Measurements from ENCODE around the gene RNASEH2B. TPM values are rescaled to one million over a fixed set of nuclear protein-coding genes. Genes with fewer than 3 reads are reported as not detected.

RNASEH2B gene
- total RNA-seq, 4 donors from 2014 or later = 27.5 to 82.2 (median 48.8) TPM

GRCh38 chr13:50871405-50871804 lies 38.2 kb upstream of the RNASEH2B start:
- intact Hi-C loops (cut with DNase I) = no loop called here
- WGBS = 100% methylated on average over 1 of the region's 1 CpG

GRCh38 chr13:50873467-50873866 lies 36.1 kb upstream of the RNASEH2B start:
- no peak overlapping the region for H3K27ac ChIP-seq (replicated peaks in 1 of 4)
- no peaks in the 10 kb centered on the region for H3K9me3 ChIP-seq
- H3K4me3 ChIP-seq = no peak overlapping the region
- TF ChIP-seq POLR2A (IDR thresholded peaks at IDR 0.05; ENCODE audit: low read depth) (no peak), POLR2AphosphoS5 (IDR thresholded peaks at IDR 0.05) (no peak), EP300 (IDR thresholded peaks at IDR 0.05) (no peak)
- TF ChIP-seq, protein P1, sequence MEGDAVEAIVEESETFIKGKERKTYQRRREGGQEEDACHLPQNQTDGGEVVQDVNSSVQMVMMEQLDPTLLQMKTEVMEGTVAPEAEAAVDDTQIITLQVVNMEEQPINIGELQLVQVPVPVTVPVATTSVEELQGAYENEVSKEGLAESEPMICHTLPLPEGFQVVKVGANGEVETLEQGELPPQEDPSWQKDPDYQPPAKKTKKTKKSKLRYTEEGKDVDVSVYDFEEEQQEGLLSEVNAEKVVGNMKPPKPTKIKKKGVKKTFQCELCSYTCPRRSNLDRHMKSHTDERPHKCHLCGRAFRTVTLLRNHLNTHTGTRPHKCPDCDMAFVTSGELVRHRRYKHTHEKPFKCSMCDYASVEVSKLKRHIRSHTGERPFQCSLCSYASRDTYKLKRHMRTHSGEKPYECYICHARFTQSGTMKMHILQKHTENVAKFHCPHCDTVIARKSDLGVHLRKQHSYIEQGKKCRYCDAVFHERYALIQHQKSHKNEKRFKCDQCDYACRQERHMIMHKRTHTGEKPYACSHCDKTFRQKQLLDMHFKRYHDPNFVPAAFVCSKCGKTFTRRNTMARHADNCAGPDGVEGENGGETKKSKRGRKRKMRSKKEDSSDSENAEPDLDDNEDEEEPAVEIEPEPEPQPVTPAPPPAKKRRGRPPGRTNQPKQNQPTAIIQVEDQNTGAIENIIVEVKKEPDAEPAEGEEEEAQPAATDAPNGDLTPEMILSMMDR (IDR thresholded peaks at IDR 0.05) = no peak
- no peaks in the 10 kb centered on the region for H3K27me3 ChIP-seq
- no peaks in the 10 kb centered on the region for H3K4me1 ChIP-seq
- WGBS = 67% methylated on average over 2 of the region's 2 CpGs
- intact Hi-C loops (cut with DNase I) = no loop called here
- no peak for DNase-seq (ENCODE audit: extremely low spot score)
- no peaks in the 10 kb centered on the region for H3K36me3 ChIP-seq

More at GRCh38 chr13:50871405-50871804, 38.2 kb upstream of the RNASEH2B start:
- no peak for DNase-seq (ENCODE audit: extremely low spot score)
- Histone ChIP-seq H3K27me3 (no peaks in the 10 kb centered on the region), H3K27ac (replicated peaks in 1 of 4) (no peak overlapping the region), H3K36me3 (no peaks in the 10 kb centered on the region), H3K4me3 (no peak overlapping the region), H3K9me3 (no peaks in the 10 kb centered on the region), H3K4me1 (no peaks in the 10 kb centered on the region)
- TF ChIP-seq EP300 (IDR thresholded peaks at IDR 0.05) = no peak
- TF ChIP-seq, protein P1 (IDR thresholded peaks at IDR 0.05) = no peak
- TF ChIP-seq POLR2A (IDR thresholded peaks at IDR 0.05; ENCODE audit: low read depth) = no peak
- TF ChIP-seq POLR2AphosphoS5 (IDR thresholded peaks at IDR 0.05) = no peak

- no peak overlapping the region for H3K27ac ChIP-seq (replicated peaks in 1 of 4)
- H3K9me3 ChIP-seq = no peaks in the 10 kb centered on the region
- 96% methylated on average over 2 of the region's 2 CpGs for WGBS
- TF ChIP-seq POLR2AphosphoS5 (IDR thresholded peaks at IDR 0.05) = no peak
- TF ChIP-seq, protein P1 (IDR thresholded peaks at IDR 0.05) = no peak
- H3K4me3 ChIP-seq = no peak overlapping the region
- H3K27me3 ChIP-seq = no peaks in the 10 kb centered on the region
- H3K4me1 ChIP-seq = no peaks in the 10 kb centered on the region
- no peak for DNase-seq (ENCODE audit: extremely low spot score)
- intact Hi-C loops (cut with DNase I) = no loop called here
- no peaks in the 10 kb centered on the region for H3K36me3 ChIP-seq
Observed at GRCh38 chr13:50873991-50874390, 35.6 kb upstream of the RNASEH2B start.

GRCh38 chr13:50882816-50883435 lies 26.7 kb upstream of the RNASEH2B start:
- 73% methylated on average over 5 of the region's 5 CpGs for WGBS
- Histone ChIP-seq H3K27me3 (no peaks in the 10 kb centered on the region), H3K9me3 (no peaks in the 10 kb centered on the region), H3K4me1 (no peaks in the 10 kb centered on the region), H3K27ac (replicated peaks in 1 of 4) (no peak overlapping the region), H3K36me3 (no peaks in the 10 kb centered on the region), H3K4me3 (no peak overlapping the region)
- TF ChIP-seq, protein P1 (IDR thresholded peaks at IDR 0.05) = no peak
- TF ChIP-seq POLR2AphosphoS5 (IDR thresholded peaks at IDR 0.05) (no peak), POLR2A (IDR thresholded peaks at IDR 0.05; ENCODE audit: low read depth) (no peak), EP300 (IDR thresholded peaks at IDR 0.05) (no peak)
- intact Hi-C loops (cut with DNase I) = no loop called here
- no peak for DNase-seq (ENCODE audit: extremely low spot score)

DNA sequence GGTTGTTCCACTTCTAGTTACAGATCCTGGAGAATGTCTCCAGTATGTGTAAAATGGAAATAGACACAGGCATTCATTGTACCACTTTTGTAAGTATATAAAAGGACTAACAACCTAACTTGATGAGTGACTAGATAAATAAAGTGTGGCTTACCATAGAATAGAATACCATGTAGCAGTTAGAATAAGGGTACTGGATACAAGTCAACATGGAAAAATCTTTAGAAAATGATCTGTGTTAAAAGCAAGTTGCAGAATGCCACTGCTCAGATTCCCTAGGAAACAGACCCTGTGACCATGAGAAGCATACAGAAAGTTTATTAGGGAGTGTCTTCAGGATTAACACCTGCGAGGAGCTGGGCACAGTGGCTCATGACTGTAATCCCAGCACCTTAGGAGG lies 25.9 kb upstream of the RNASEH2B start:
- 67% methylated on average over 1 of the region's 1 CpG for WGBS
- Histone ChIP-seq H3K36me3 (no peaks in the 10 kb centered on the region), H3K9me3 (no peaks in the 10 kb centered on the region), H3K27ac (replicated peaks in 1 of 4) (no peak overlapping the region), H3K4me1 (no peaks in the 10 kb centered on the region), H3K27me3 (no peaks in the 10 kb centered on the region), H3K4me3 (no peak overlapping the region)
- TF ChIP-seq EP300 (IDR thresholded peaks at IDR 0.05) = no peak
- TF ChIP-seq, protein P1 (IDR thresholded peaks at IDR 0.05) = no peak
- TF ChIP-seq POLR2AphosphoS5 (IDR thresholded peaks at IDR 0.05) = no peak
- no peak for TF ChIP-seq POLR2A (IDR thresholded peaks at IDR 0.05; ENCODE audit: low read depth)
- intact Hi-C loops (cut with DNase I) = no loop called here
- DNase-seq (ENCODE audit: extremely low spot score) = no peak

All from esophagus muscularis mucosa (tissue), 4 donors.